HepG2 (cell line): ENCODE measurements around the gene DLX3. TPM values are rescaled to one million over a fixed set of nuclear protein-coding genes. Genes with fewer than 3 reads are reported as not detected.

Source experiments
- ATAC-seq: fragments of 200-7000 bp; cut with Tn5 transposase; 3 replicates; pipeline ENCODE4 v1.9.1; 2020; ENCODE audit warnings: mild to moderate bottlenecking, moderate library complexity
- BruUV-seq: library from RNA; stranded (reverse); fragments of 400-500 nt; replicated peaks from 2 replicates; lab custom pipeline; 2021; lab: Mats Ljungman, UMichigan
- CTCF ChIA-PET: fragments of 300-600 bp; formaldehyde crosslinking; extraction: SDS; loops from one replicate; lab custom pipeline; 2021; ENCODE audit warnings: low total read pairs, inconsistent platforms, low intra/inter-chr PET ratio; lab: Yijun Ruan, JAX
- POLR2A ChIA-PET: fragments of 350-600 bp; sonication (Branson Sonifier 250); formaldehyde crosslinking; loops from one replicate; lab custom pipeline; 2020; ENCODE audit warnings: antibody characterized with exemption, inconsistent platforms; lab: Yijun Ruan, JAX
- DNase-seq: peaks from one replicate; pipeline ENCODE4 v3.0.0-alpha.2; 2015; ENCODE audit warnings: low spot score
- FAIRE-seq: peaks from 3 replicates; lab custom pipeline; 2011; peaks lifted over from hg19 to GRCh38; lab: Jason Lieb, UNC
- H2AFZ ChIP-seq: one replicate; pipeline ENCODE4 v1.6.1; 2011; ENCODE audit warnings: low read length, inconsistent platforms
- H3K27ac ChIP-seq: fragments of 300-600 bp; 3 replicates; pipeline ENCODE4 v1.8.0; 2011; ENCODE audit warnings: mixed run types, mild to moderate bottlenecking, mixed read lengths, low read length, inconsistent platforms; ENCODE audit not compliant: insufficient read depth; ENCODE audit errors: extremely low read length
- H3K27me3 ChIP-seq, 2 experiments: fragments of 200-600 bp in 1 of 2; 2 replicates in 1 of 2; 3 replicates in 1 of 2; pipeline versions ENCODE4 v1.6.0 to v1.8.0; 2011; ENCODE audit warnings: low read length in 2 of 2, mild to moderate bottlenecking in 2 of 2, moderate library complexity in 2 of 2, inconsistent platforms in 1 of 2; ENCODE audit not compliant: insufficient read depth in 2 of 2, control insufficient read depth in 1 of 2
- H3K36me3 ChIP-seq, 2 experiments: fragments of 200-600 bp in 1 of 2; replicated peaks in 1 of 2; 2 replicates in 1 of 2; 3 replicates in 1 of 2; pipeline versions ENCODE4 v1.5.1 to v1.8.0; 2011; ENCODE audit warnings: low read length in 2 of 2, inconsistent platforms in 1 of 2; ENCODE audit not compliant: insufficient read depth in 2 of 2, control insufficient read depth in 1 of 2
- H3K4me1 ChIP-seq: 2 replicates; pipeline ENCODE4 v1.5.1; 2012; ENCODE audit warnings: low read length, inconsistent platforms; ENCODE audit not compliant: insufficient read depth
- H3K4me2 ChIP-seq: 2 replicates; pipeline ENCODE4 v1.6.0; 2011; ENCODE audit warnings: low read depth, low read length, inconsistent platforms
- H3K4me3 ChIP-seq, 3 experiments: fragments of 200-600 bp in 1 of 3; sonication (generic), shearing (Covaris generic) in 1 of 3; replicated peaks in 1 of 3; 2 replicates each; pipeline ENCODE4 v1.5.1; 2011 to 2016; ENCODE audit warnings: low read length in 3 of 3, inconsistent platforms in 2 of 3, low read depth in 2 of 3, mild to moderate bottlenecking in 2 of 3, control low read depth in 1 of 3, mixed read lengths in 1 of 3; ENCODE audit not compliant: insufficient read depth in 1 of 3
- H3K79me2 ChIP-seq: one replicate; pipeline ENCODE4 v1.6.1; 2011; ENCODE audit warnings: low read length, inconsistent platforms; ENCODE audit not compliant: insufficient read depth
- H3K9ac ChIP-seq: 2 replicates; pipeline ENCODE4 v1.6.0; 2011; ENCODE audit warnings: mild to moderate bottlenecking, low read depth, low read length, inconsistent platforms; ENCODE audit not compliant: insufficient read depth
- H3K9me3 ChIP-seq: 2 replicates; pipeline ENCODE4 v1.5.1; 2012; ENCODE audit warnings: mild to moderate bottlenecking, low read length
- H4K20me1 ChIP-seq: 2 replicates; pipeline ENCODE4 v1.6.0; 2011; ENCODE audit warnings: inconsistent platforms, mild to moderate bottlenecking, low read length, moderate library complexity; ENCODE audit not compliant: insufficient read depth
- ATRX ChIP-seq: sonication (generic); formaldehyde crosslinking; IDR thresholded peaks from 2 replicates; pipeline ENCODE4 v1.4.0; 2020; ENCODE audit warnings: missing genetic modification reagents, borderline replicate concordance
- E2F2 ChIP-seq: sonication (generic); formaldehyde crosslinking; IDR thresholded peaks from 2 replicates; pipeline ENCODE4 v1.4.0; 2020; ENCODE audit warnings: missing genetic modification reagents, borderline replicate concordance
- FOXM1 ChIP-seq: sonication (generic); formaldehyde crosslinking; IDR thresholded peaks from 2 replicates; pipeline ENCODE4 v1.5.0; 2020; ENCODE audit warnings: missing genetic modification reagents
- KDM5B ChIP-seq: sonication (generic); formaldehyde crosslinking; IDR thresholded peaks from 2 replicates; pipeline ENCODE4 v1.4.0; 2020; ENCODE audit warnings: missing genetic modification reagents, mild to moderate bottlenecking, borderline replicate concordance
- NFRKB ChIP-seq: fragments of 450-650 bp; IDR thresholded peaks from 2 replicates; pipeline ENCODE4 v1.6.1; 2017
- RAD21 ChIP-seq: fragments of 450-650 bp; formaldehyde crosslinking; IDR thresholded peaks from 2 replicates; pipeline ENCODE4 v1.5.0; 2020; ENCODE audit warnings: mild to moderate bottlenecking
- SMAD3 ChIP-seq: sonication (generic); formaldehyde crosslinking; IDR thresholded peaks from 2 replicates; pipeline ENCODE4 v1.4.0; 2020; ENCODE audit warnings: missing genetic modification reagents
- TAF1 ChIP-seq: sonication (generic); formaldehyde crosslinking; IDR thresholded peaks from 2 replicates; pipeline ENCODE4 v1.4.0; 2020; ENCODE audit warnings: missing genetic modification reagents
- XBP1 ChIP-seq: sonication (generic); formaldehyde crosslinking; IDR thresholded peaks from 2 replicates; pipeline ENCODE4 v1.5.0; 2020; ENCODE audit warnings: missing genetic modification reagents
- ZFAT ChIP-seq: sonication (generic); formaldehyde crosslinking; conservative IDR thresholded peaks from 2 replicates; pipeline ENCODE4 v1.8.1; 2023; ENCODE audit warnings: missing genetic modification reagents, inconsistent platforms
- ZNF451 ChIP-seq: sonication (generic); formaldehyde crosslinking; IDR thresholded peaks from 2 replicates; pipeline ENCODE4 v1.5.0; 2020; ENCODE audit warnings: mild to moderate bottlenecking, missing genetic modification reagents
- ZNF816 ChIP-seq: sonication (generic); formaldehyde crosslinking; IDR thresholded peaks from 2 replicates; pipeline ENCODE4 v1.8.0; 2022; ENCODE audit warnings: missing genetic modification reagents, mild to moderate bottlenecking, borderline replicate concordance
- ZNF850 ChIP-seq: sonication (generic); formaldehyde crosslinking; conservative IDR thresholded peaks from 2 replicates; pipeline ENCODE4 v1.9.0; 2021; ENCODE audit warnings: mild to moderate bottlenecking, missing genetic modification reagents
- WGBS: methylation state at CpG from one replicate; pipeline ENCODE4 v1.1.6; 2017; ENCODE audit warnings: low lambda C conversion rate; 5-methylcytosine and 5-hydroxymethylcytosine counted together
- in situ Hi-C: cut with HindIII; loops from 2 replicates; pipeline ENCODE4 v1.10.0; 2017; ENCODE audit warnings: low pct_unique_long_range_greater_than_20kb; ENCODE audit not compliant: extremely low pct_ligation_motif_present
- intact Hi-C: fragments of 100-400 bp; cut with micrococcal nuclease; formaldehyde crosslinking; loops from one replicate; pipeline ENCODE4 v1.10.0; 2022; ENCODE audit not compliant: unreplicated experiment
- polyA plus RNA-seq, 8 experiments: library from polyadenylated mRNA; depleted of rRNA in 3 of 8; stranded (reverse) in 7 of 8; unstranded in 1 of 8; fragments of >200 nt; fragmentation: Illumina TruSeq in 4 of 8; extraction: Trizol in 4 of 8; gene quantifications; 2 replicates each; pipeline versions ENCODE4 v1.2.1 to v1.2.3, GENCODE V29; 2011 to 2016; ENCODE audit warnings: low read depth in 4 of 8, missing spikeins in 1 of 8, mixed read lengths in 1 of 8; ENCODE audit not compliant: insufficient read depth in 1 of 8
- total RNA-seq, 5 experiments: library from RNA; depleted of rRNA; stranded (reverse); fragments of >200 nt; fragmentation: Illumina TruSeq; extraction: Trizol; gene quantifications; 2 replicates each; pipeline ENCODE4 v1.2.3, GENCODE V29; 2016; ENCODE audit warnings: low read depth in 1 of 5

The DLX3 gene
- total and polyA plus RNA-seq, 2 of the 13 experiments (the other 11 are each of a cell fraction or from before 2014, with no cell fraction given): 0.03 TPM; not detected in 1

GRCh38 chr17:49989518-49989880 is 5.5 kb downstream of the DLX3 start:
- Histone ChIP-seq H3K4me3 (no peak overlapping the region), H3K4me1 (peaks cover 18% of the 10 kb centered on the region), H3K9me3 (no peaks in the 10 kb centered on the region), H4K20me1 (no peaks in the 10 kb centered on the region), H3K27ac (no peak overlapping the region), H2AFZ (no peak overlapping the region), H3K79me2 (no peaks in the 10 kb centered on the region), H3K27me3 (peaks cover 30 to 75% of the 10 kb centered on the region in 2 experiments), H3K4me2 (no peak overlapping the region), H3K9ac (no peak overlapping the region), H3K36me3 (no peaks in the 10 kb centered on the region)
- ChIA-PET CTCF (no interaction called here), POLR2A (no interaction called here)
- intact Hi-C loops (no loop called here), in situ Hi-C loops (no loop called here)
- FAIRE-seq: no peak
- no peak for ATAC-seq
- no peak for TF ChIP-seq ZNF850 (CRISPR knock-in tag)
- TF ChIP-seq ZNF816 (CRISPR knock-in tag): no peak
- TF ChIP-seq FOXM1: no peak
- TF ChIP-seq E2F2: no peak
- no peak for TF ChIP-seq NFRKB
- no peak for TF ChIP-seq ZFAT (CRISPR knock-in tag)
- no peak for TF ChIP-seq ATRX (CRISPR knock-in tag)
- no peak for TF ChIP-seq TAF1
- no peak for TF ChIP-seq RAD21 (CRISPR knock-in tag)
- TF ChIP-seq SMAD3: no peak
- TF ChIP-seq ZNF451: no peak
- TF ChIP-seq KDM5B (CRISPR knock-in tag): no peak
- TF ChIP-seq XBP1 (CRISPR knock-in tag): no peak
- no peak for DNase-seq
- WGBS: 40% methylated on average over 3 of the region's 4 CpGs
- no TSS peak for BruUV-seq
